Stimulated activated CD4-positive, alpha-beta T cell treated with anti-CD3 and anti-CD28 coated beads, Interleukin-15, amount 100 ng/mL, for 48 hours (primary cell): Measurements from ENCODE around the gene ARHGAP6.
"Not testable (repeated sequence)": the region's sequence is repeated elsewhere in the genome, so short reads cannot be mapped to it uniquely, and the experiment has no call there.

Experiments
- DNase-seq, 2 donors: peaks; one replicate each; pipeline ENCODE4 v3.0.0-alpha.2; 2020; ENCODE audit warnings: low read depth in 2 of 2

ARHGAP6 gene

GRCh38 chrX:11648705-11649519 lies 16.8 kb downstream of the ARHGAP6 start:
- no peak for DNase-seq

DNA sequence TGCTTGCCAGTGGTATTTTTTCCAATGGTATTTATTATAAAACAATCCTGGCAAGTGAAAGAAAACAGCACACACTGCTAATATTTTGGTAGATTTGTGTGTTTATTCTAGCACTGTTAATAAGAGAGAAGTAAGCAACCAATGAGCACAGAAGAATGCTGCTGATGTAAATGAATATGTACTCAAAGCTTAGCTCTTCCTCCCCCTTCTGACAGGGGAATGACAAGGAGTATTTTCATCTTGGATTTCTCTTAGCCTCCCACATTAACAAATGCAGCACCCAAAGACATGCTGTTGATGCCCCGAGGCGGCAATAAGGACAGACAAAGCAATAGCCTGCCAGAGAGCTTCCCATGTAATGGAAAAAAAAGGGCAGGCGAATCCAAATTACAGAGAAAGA lies 18.6 kb downstream of the ARHGAP6 start:
- no peak for DNase-seq

- DNase-seq: no peak
Measured at GRCh38 chrX:11641349-11642065, 24.2 kb downstream of the ARHGAP6 start.

- DNase-seq: no peak
Measured at GRCh38 chrX:11640089-11640488, 25.6 kb downstream of the ARHGAP6 start.

- no peak for DNase-seq
Measured at GRCh38 chrX:11632732-11633131, 33.0 kb downstream of the ARHGAP6 start.

GRCh38 chrX:11629593-11630211 lies 36.0 kb downstream of the ARHGAP6 start:
- DNase-seq: no peak

- no peak for DNase-seq
Measured at GRCh38 chrX:11628399-11628798, 37.3 kb downstream of the ARHGAP6 start.

- no peak for DNase-seq
Measured at GRCh38 chrX:11626351-11626750, 39.4 kb downstream of the ARHGAP6 start.

GRCh38 chrX:11619441-11619840 lies 46.3 kb downstream of the ARHGAP6 start:
- DNase-seq: no peak

DNA sequence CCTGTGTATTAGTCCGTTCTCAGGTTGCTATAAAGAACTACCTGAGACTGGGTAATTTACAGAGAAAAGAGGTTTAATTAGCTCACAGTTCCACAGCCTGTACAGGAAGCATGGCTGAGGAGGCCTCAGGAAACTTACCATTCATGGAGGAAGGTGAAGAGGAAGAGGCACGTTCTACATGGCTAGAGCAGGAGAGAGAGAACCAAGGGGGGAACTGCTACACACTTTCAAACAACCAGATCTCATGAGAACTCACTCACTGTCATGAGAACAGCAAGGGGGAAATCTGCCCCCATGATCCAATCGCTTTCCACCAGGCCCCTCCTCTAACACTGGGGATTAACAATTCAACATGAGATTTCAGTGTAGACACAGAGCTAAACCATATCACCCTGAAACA lies 51.5 kb downstream of the ARHGAP6 start:
- DNase-seq: not testable (repeated sequence)

- no peak for DNase-seq
Measured at GRCh38 chrX:11611965-11612364, 53.8 kb downstream of the ARHGAP6 start.

- DNase-seq: no peak
Measured at GRCh38 chrX:11611161-11611560, 54.6 kb downstream of the ARHGAP6 start.

- no peak for DNase-seq
Measured at GRCh38 chrX:11609109-11609508, 56.6 kb downstream of the ARHGAP6 start.

DNA sequence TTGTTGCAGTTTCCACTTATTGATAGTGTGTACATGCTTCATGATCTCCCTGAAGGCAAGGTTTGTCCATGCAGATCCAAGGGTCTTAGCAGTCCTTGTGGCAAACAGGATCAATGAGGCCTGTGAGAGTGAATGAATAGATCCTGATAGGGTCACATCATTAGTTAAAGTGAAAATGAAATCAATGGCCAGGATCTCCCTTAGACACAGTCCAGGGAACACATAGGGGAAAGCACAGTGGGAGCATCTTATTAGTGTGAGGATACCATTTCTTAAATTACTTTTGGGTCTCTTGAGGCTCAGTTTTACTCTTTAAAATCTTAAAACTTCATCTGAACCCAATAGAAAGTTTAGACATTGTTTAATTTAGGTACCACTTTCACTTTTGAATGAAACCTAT lies 59.3 kb downstream of the ARHGAP6 start:
- no peak for DNase-seq

GRCh38 chrX:11600578-11600977 lies 65.1 kb downstream of the ARHGAP6 start:
- DNase-seq: no peak

DNA sequence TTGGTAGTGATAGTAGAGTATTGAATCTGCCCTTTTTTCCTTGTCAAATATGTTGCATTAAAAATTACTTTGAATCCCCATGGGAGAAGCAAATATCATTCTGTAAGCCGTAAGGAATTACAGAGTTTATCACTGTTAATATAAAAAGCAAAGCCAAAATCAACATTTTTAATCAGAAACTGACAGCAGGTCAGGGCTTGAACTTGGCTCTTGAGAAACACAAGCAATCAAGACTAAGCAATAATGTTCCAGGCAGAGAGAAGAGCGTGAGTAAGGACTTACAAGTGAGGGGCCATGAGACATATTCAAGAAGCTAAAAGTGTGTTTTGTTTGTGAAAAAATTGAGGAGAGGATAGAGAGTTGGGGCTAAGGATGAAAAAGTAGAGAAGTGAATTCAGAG lies 68.2 kb downstream of the ARHGAP6 start:
- DNase-seq: no peak

GRCh38 chrX:11591723-11592346 lies 73.9 kb downstream of the ARHGAP6 start:
- no peak for DNase-seq

- no peak for DNase-seq
Measured at GRCh38 chrX:11589641-11590040, 76.1 kb downstream of the ARHGAP6 start.

DNA sequence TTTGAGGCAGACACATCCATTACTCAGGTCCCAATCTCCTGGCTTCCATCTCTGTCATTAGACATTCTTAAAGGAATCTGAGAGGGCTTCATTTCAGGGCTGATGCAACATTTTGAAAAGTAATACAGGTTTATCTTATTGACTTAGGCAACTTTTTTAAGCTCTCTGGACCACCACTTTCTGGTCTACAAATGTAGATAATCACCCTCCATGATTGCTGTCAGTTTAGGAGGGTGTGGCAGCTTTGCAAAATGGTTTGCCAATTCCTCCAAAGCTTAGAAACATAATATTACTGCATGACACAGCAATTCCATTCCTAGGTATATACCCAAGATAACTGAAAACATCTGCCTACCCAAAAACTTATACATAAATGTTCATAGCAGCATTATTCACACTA lies 77.6 kb downstream of the ARHGAP6 start:
- no peak for DNase-seq

- DNase-seq: no peak
Measured at GRCh38 chrX:11585174-11585573, 80.5 kb downstream of the ARHGAP6 start.

DNA sequence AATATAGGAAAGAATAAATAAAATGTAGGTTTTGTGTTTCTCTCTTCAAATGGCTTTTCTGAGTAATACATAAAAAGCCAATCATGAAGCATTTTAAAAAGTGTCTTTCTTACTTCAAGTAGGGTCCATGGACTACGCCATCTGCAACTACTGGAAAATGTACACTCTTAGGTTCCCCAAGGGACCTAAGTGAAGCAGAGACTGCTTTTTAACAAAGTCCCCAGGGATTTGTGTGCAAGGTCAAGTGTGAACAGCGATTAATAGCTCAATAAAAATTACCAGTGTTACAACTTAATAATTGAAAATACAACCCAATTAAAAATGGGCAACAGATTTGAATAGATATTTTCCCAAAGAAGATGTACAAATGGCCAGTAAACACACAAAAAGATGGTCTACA lies 84.9 kb downstream of the ARHGAP6 start:
- no peak for DNase-seq
